ENCODE results near the gene SMIM29. TPM values are rescaled to one million over a fixed set of nuclear protein-coding genes. Genes with fewer than 3 reads are reported as not detected.
A peak's percentile ranks its signal among the peaks of the same experiment; 100 is the strongest.
"Not testable (repeated sequence)": the region's sequence is repeated elsewhere in the genome, so short reads cannot be mapped to it uniquely, and the experiment has no call there.

Gene SMIM29
- total and polyA plus RNA-seq, 4 experiments from 2014 or later: 29.7 to 66.5 (median 40.8) TPM

DNA sequence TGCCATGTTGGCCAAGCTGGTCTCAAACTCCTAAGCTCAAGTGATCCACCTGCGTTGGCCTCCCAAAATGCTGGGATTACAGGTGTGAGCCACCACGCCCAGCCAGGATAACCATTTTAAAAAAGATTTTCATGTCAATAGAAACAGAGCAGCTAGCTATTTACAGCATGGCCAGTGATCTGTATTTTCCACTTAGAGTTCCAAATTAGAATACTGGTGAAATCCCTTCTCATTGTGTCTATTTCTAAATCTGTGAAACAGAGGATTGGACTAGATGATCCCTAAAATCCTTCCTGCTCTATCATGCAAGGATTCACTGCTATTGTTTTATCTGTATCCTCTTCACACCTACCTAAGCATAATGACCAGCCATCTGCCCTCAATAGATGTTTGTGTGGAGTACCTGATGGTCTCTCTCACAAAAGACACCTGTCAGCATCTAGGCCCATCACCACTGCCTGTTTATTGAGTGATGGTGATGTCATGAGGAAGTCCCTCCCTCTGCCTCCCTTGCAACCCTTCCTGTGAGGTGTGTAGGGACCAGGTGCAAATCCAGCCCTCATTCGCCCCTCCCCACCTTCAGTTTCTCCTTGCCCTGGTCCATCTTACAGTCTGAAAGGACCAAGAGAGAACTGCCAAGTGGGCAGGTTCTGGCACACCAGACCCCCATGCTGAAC is 26.5 kb upstream of the SMIM29 start:
- no peaks in the 10 kb centered on the region for H3K9me3 ChIP-seq (ENCODE audit: control insufficient read depth in 1 of 2, low read length in 2 of 2)
- CTCF ChIA-PET (ENCODE audit: partially characterized antibody): no interaction called here
- H3K36me3 ChIP-seq (ENCODE audit: insufficient read depth, low read length): no peaks in the 10 kb centered on the region
- H3K4me3 ChIP-seq (ENCODE audit: low read length in 2 of 2): no peak overlapping the region
- intact Hi-C loops (cut with micrococcal nuclease): no loop called here
- POLR2A ChIA-PET (ENCODE audit: partially characterized antibody): no interaction called here
- peaks cover 4 to 15% (median 8%) of the 10 kb centered on the region in 4 donors for H3K4me1 Mint-ChIP-seq
- no peak overlapping the region for H3K4me3 Mint-ChIP-seq
- DNase-seq: no peak
- H3K27me3 ChIP-seq (ENCODE audit: insufficient read depth, low read length): no peaks in the 10 kb centered on the region
- no peaks in the 10 kb centered on the region for H3K9me3 Mint-ChIP-seq
- peaks cover under 1 to 5% of the 10 kb centered on the region in 2 donors for H3K36me3 Mint-ChIP-seq
- no peak overlapping the region for H3K27ac ChIP-seq (ENCODE audit: low read depth, low read length)
- H3K27ac Mint-ChIP-seq: peak overlapping the region in 4 of 7 donors; percentile 2 to 56 (median 47)
- no peaks in the 10 kb centered on the region for H3K27me3 Mint-ChIP-seq
- no peaks in the 10 kb centered on the region for H3K4me1 ChIP-seq (ENCODE audit: insufficient read depth, low read length)

DNA sequence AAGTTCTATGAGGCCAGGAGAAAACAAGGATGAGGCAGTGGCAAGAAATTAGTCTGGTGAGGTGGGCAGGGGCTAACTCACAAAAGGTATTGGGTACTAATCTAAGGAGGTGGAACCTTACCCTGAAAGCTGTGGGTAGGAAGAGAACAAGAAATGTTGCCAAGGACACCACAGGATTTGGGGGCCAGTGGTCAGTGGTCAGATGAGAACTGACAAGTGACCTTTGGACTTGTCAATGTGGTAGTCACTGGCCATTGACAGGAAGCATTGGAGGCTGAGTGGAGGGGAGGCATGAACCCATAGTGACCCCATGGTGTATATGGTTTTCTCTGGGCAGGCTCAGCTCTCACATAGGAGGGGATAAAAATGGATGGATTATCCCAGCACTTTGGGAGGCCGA is 25.3 kb upstream of the SMIM29 start:
- H3K36me3 ChIP-seq (ENCODE audit: insufficient read depth, low read length): no peaks in the 10 kb centered on the region
- POLR2A ChIA-PET (ENCODE audit: partially characterized antibody): interaction anchor here (0.7 kb wide), 1 partner anchor 525 kb away, joined by 5 read pairs; no protein-coding TSS in a partner anchor
- H3K4me3 ChIP-seq (ENCODE audit: low read length in 2 of 2): no peak overlapping the region
- Mint-ChIP-seq H3K27ac (no peak overlapping the region), H3K27me3 (no peaks in the 10 kb centered on the region), H3K4me1 (peaks cover 4 to 14% (median 10%) of the 10 kb centered on the region in 4 donors), H3K4me3 (no peak overlapping the region), H3K36me3 (peaks cover 0 to 2% of the 10 kb centered on the region in 2 donors), H3K9me3 (no peaks in the 10 kb centered on the region)
- no peaks in the 10 kb centered on the region for H3K9me3 ChIP-seq (ENCODE audit: control insufficient read depth in 1 of 2, low read length in 2 of 2)
- H3K27me3 ChIP-seq (ENCODE audit: insufficient read depth, low read length): no peaks in the 10 kb centered on the region
- no peaks in the 10 kb centered on the region for H3K4me1 ChIP-seq (ENCODE audit: insufficient read depth, low read length)
- intact Hi-C loops (cut with micrococcal nuclease): no loop called here
- DNase-seq: no peak
- no peak overlapping the region for H3K27ac ChIP-seq (ENCODE audit: low read depth, low read length)
- CTCF ChIA-PET (ENCODE audit: partially characterized antibody): no interaction called here

DNA sequence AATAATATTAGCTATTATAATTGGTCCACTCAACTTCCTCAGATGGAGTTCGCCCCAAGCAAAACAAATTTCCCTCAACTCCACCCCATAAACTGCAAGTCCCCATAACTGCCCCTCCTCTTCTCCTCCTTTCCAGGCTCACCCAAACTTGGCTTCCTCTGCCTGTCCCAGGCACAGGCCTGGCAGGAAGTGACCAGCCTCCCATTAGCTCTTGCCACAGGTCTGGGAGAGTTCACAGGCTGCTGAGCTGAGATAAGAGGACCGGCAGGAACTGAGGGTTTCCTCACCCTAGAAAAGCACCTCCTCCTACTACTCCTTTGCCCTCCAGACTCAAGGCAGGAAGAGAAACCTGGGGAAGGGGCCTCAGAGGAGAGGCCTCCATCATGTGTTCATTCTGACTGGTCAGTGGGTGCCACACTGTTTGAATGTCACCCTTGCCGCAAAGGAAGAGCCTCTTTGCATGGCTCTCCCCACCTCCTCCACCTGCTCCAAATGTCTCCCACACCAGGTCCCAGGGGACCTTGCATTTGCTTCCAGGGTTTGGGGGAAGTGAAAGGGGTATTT is 24.5 kb upstream of the SMIM29 start:
- intact Hi-C loops (cut with micrococcal nuclease): no loop called here
- Histone ChIP-seq H3K4me3 (ENCODE audit: low read length in 2 of 2) (no peak overlapping the region), H3K9me3 (ENCODE audit: control insufficient read depth in 1 of 2, low read length in 2 of 2) (no peaks in the 10 kb centered on the region), H3K27ac (ENCODE audit: low read depth, low read length) (no peak overlapping the region), H3K27me3 (ENCODE audit: insufficient read depth, low read length) (no peaks in the 10 kb centered on the region), H3K4me1 (ENCODE audit: insufficient read depth, low read length) (no peaks in the 10 kb centered on the region), H3K36me3 (ENCODE audit: insufficient read depth, low read length) (no peaks in the 10 kb centered on the region)
- Mint-ChIP-seq H3K4me3 (no peak overlapping the region), H3K4me1 (peaks cover 0 to 10% (median 9%) of the 10 kb centered on the region in 4 donors), H3K27me3 (no peaks in the 10 kb centered on the region), H3K9me3 (no peaks in the 10 kb centered on the region), H3K27ac (no peak overlapping the region), H3K36me3 (no peaks in the 10 kb centered on the region)
- ChIA-PET POLR2A (ENCODE audit: partially characterized antibody) (no interaction called here), CTCF (ENCODE audit: partially characterized antibody) (interaction anchor here (1.0 to 1.8 kb wide), 2 partner anchors 24 to 336 kb away, joined by 3 read pairs; no protein-coding TSS in a partner anchor)
- DNase-seq: no peak

- H3K27me3 Mint-ChIP-seq: no peaks in the 10 kb centered on the region
- H3K4me1 Mint-ChIP-seq: peaks cover 0 to 10% (median 8%) of the 10 kb centered on the region in 4 donors
- no peak for DNase-seq
- no peaks in the 10 kb centered on the region for H3K4me1 ChIP-seq (ENCODE audit: insufficient read depth, low read length)
- ChIA-PET POLR2A (ENCODE audit: partially characterized antibody) (interaction anchor here (1.1 kb wide), 1 partner anchor 23 kb away, joined by 3 read pairs; the partner anchor contains the start of gene SMIM29), CTCF (ENCODE audit: partially characterized antibody) (interaction anchor here (1.0 to 1.8 kb wide), 2 partner anchors 23 to 337 kb away, joined by 3 read pairs; no protein-coding TSS in a partner anchor)
- H3K36me3 ChIP-seq (ENCODE audit: insufficient read depth, low read length): no peaks in the 10 kb centered on the region
- no peaks in the 10 kb centered on the region for H3K27me3 ChIP-seq (ENCODE audit: insufficient read depth, low read length)
- H3K9me3 ChIP-seq (ENCODE audit: control insufficient read depth in 1 of 2, low read length in 2 of 2): no peaks in the 10 kb centered on the region
- no peak overlapping the region for H3K4me3 ChIP-seq (ENCODE audit: low read length in 2 of 2)
- H3K27ac ChIP-seq (ENCODE audit: low read depth, low read length): no peak overlapping the region
- H3K36me3 Mint-ChIP-seq: no peaks in the 10 kb centered on the region
- no peak overlapping the region for H3K4me3 Mint-ChIP-seq
- intact Hi-C loops (cut with micrococcal nuclease): no loop called here
- H3K27ac Mint-ChIP-seq: no peak overlapping the region
- no peaks in the 10 kb centered on the region for H3K9me3 Mint-ChIP-seq
Observed at GRCh38 chr6:34272013-34272926, 23.5 kb upstream of the SMIM29 start.

GRCh38 chr6:34269658-34270341 is 21.0 kb upstream of the SMIM29 start:
- DNase-seq; H3K36me3 ChIP-seq (ENCODE audit: insufficient read depth, low read length); H3K9me3 Mint-ChIP-seq; POLR2A ChIA-PET (ENCODE audit: partially characterized antibody); H3K36me3 Mint-ChIP-seq; intact Hi-C loops (cut with micrococcal nuclease); H3K4me1 Mint-ChIP-seq; H3K4me3 ChIP-seq (ENCODE audit: low read length in 2 of 2); H3K4me1 ChIP-seq (ENCODE audit: insufficient read depth, low read length); H3K27me3 Mint-ChIP-seq; H3K9me3 ChIP-seq (ENCODE audit: control insufficient read depth in 1 of 2, low read length in 2 of 2); H3K27me3 ChIP-seq (ENCODE audit: insufficient read depth, low read length); H3K27ac ChIP-seq (ENCODE audit: low read depth, low read length): not testable (repeated sequence)
- CTCF ChIA-PET (ENCODE audit: partially characterized antibody): interaction anchor here (0.8 kb wide), 1 partner anchor 11 kb away, joined by 3 read pairs; no protein-coding TSS in a partner anchor
- peak overlapping the region in 4 of 7 donors; percentile 1 to 89 (median 15) for H3K27ac Mint-ChIP-seq
- H3K4me3 Mint-ChIP-seq: peak overlapping the region in 6 of 8 donors; percentile 4 to 83 (median 41)

GRCh38 chr6:34269132-34269531 is 20.3 kb upstream of the SMIM29 start:
- H3K27ac Mint-ChIP-seq; H3K4me1 ChIP-seq (ENCODE audit: insufficient read depth, low read length); H3K4me3 Mint-ChIP-seq; CTCF ChIA-PET (ENCODE audit: partially characterized antibody); H3K4me1 Mint-ChIP-seq; H3K4me3 ChIP-seq (ENCODE audit: low read length in 2 of 2); H3K27me3 Mint-ChIP-seq; DNase-seq; intact Hi-C loops (cut with micrococcal nuclease); H3K9me3 ChIP-seq (ENCODE audit: control insufficient read depth in 1 of 2, low read length in 2 of 2); H3K9me3 Mint-ChIP-seq; POLR2A ChIA-PET (ENCODE audit: partially characterized antibody); H3K27me3 ChIP-seq (ENCODE audit: insufficient read depth, low read length); H3K27ac ChIP-seq (ENCODE audit: low read depth, low read length); H3K36me3 ChIP-seq (ENCODE audit: insufficient read depth, low read length); H3K36me3 Mint-ChIP-seq: not testable (repeated sequence)

Data from CD4-positive, alpha-beta memory T cell (primary cell).